Measurements from ENCODE around the gene CASP6. TPM values are rescaled to one million over a fixed set of nuclear protein-coding genes. Genes with fewer than 3 reads are reported as not detected.

The CASP6 gene
- total and polyA plus RNA-seq, 8 donors, result 6.4 to 18.6 (median 10.3) TPM

DNA sequence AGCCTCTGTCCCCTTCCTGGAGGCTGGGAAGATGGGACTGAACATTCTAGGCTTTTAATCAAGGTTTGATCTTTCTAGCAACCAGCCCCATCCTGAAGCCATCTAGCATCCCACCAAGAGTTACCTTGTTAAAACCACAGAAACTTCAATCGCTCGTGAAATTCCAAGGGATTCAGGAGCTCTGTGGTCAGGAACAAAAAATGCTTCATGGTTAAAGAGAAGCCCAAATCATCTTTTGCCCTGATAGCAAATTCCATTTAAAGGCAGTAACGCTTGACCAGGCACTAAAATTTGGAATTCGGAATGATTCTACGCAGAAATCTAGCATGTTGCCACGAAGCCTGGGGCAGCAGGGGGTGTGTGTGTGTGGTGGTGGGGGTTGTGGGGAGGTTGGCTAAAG, 47.8 kb downstream of the CASP6 start:
- WGBS, 2 donors, result 69 to 78% methylated on average over 6 of the region's 6 CpGs
- Histone ChIP-seq H3K27me3 (no peaks in the 10 kb centered on the region), H3K36me3 (no peaks in the 10 kb centered on the region), H3K4me3 (no peak overlapping the region), H3K27ac (no peak overlapping the region), H3K9me3 (no peaks in the 10 kb centered on the region), H3K4me1 (no peaks in the 10 kb centered on the region)
- FAIRE-seq, result no peak
- TF ChIP-seq, protein P1, sequence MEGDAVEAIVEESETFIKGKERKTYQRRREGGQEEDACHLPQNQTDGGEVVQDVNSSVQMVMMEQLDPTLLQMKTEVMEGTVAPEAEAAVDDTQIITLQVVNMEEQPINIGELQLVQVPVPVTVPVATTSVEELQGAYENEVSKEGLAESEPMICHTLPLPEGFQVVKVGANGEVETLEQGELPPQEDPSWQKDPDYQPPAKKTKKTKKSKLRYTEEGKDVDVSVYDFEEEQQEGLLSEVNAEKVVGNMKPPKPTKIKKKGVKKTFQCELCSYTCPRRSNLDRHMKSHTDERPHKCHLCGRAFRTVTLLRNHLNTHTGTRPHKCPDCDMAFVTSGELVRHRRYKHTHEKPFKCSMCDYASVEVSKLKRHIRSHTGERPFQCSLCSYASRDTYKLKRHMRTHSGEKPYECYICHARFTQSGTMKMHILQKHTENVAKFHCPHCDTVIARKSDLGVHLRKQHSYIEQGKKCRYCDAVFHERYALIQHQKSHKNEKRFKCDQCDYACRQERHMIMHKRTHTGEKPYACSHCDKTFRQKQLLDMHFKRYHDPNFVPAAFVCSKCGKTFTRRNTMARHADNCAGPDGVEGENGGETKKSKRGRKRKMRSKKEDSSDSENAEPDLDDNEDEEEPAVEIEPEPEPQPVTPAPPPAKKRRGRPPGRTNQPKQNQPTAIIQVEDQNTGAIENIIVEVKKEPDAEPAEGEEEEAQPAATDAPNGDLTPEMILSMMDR (IDR thresholded peaks at IDR 0.05), result no peak
- intact Hi-C loops (cut with DNase I), result no loop called here
- no peak for DNase-seq
- no peak for ATAC-seq

DNA sequence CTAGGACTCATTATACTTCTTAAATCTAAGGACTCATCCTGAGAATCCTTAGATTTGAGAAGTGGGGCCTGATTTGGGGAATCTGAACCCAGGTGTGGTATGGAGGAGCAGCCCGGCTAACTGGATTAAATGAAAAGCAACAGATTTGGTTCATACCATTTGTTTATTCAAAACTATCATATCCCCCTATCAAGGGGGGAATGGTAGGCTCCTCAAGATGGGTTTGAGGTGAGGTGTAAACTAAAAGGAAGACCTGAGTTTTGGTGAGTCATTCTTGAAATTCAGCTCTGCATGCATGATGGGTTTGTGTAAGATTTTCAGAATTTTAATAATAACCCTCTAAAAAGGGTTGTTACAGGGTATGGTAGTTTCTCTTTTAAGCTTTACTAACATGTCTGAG, 53.4 kb downstream of the CASP6 start:
- no peak overlapping the region for H3K4me3 ChIP-seq
- H3K9me3 ChIP-seq, result no peaks in the 10 kb centered on the region
- FAIRE-seq (no peak), ATAC-seq (no peak), DNase-seq (no peak)
- no peaks in the 10 kb centered on the region for H3K27me3 ChIP-seq
- intact Hi-C loops (cut with DNase I), result no loop called here
- WGBS, 2 donors, result 92 to 94% methylated on average over 1 of the region's 1 CpG
- TF ChIP-seq, protein P1 (IDR thresholded peaks at IDR 0.05), result no peak
- H3K36me3 ChIP-seq, result no peaks in the 10 kb centered on the region
- H3K4me1 ChIP-seq, result no peaks in the 10 kb centered on the region
- no peak overlapping the region for H3K27ac ChIP-seq

DNA sequence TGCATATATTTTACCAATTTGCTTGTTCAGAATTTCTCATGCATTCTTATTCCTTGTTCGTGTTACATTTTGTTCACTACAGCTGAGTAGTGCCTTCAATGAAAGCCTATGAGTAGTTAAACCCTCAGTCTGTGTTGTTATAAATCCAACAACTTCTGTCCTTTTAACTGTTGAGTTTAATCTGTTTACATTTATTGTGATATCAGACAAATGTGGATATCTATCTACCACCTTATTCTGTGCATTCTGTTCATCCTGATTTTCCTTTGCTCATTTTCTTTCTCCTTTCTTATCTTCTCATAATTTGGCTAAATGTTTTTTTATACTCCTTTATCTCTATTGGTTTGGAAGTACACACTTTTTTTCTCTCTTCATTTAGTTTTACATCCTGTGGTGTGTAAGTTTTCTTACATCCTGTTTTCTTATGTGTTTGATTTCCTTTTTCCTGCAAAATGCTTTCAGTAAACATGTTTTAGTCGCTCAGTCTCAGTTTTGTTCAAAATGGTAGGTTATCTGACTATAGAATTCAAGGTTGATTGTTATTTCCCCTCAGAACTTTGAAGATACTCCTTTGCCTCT, 54.2 kb downstream of the CASP6 start:
- H3K4me1 ChIP-seq, result no peaks in the 10 kb centered on the region
- TF ChIP-seq, protein P1 (IDR thresholded peaks at IDR 0.05), result no peak
- no peak overlapping the region for H3K27ac ChIP-seq
- DNase-seq, result no peak
- H3K4me3 ChIP-seq, result no peak overlapping the region
- H3K9me3 ChIP-seq, result no peaks in the 10 kb centered on the region
- no peak for ATAC-seq
- FAIRE-seq, result no peak
- no peaks in the 10 kb centered on the region for H3K36me3 ChIP-seq
- H3K27me3 ChIP-seq, result no peaks in the 10 kb centered on the region
- intact Hi-C loops (cut with DNase I), result no loop called here
- WGBS, 2 donors, result 77 to 79% methylated on average over 2 of the region's 2 CpGs

DNA sequence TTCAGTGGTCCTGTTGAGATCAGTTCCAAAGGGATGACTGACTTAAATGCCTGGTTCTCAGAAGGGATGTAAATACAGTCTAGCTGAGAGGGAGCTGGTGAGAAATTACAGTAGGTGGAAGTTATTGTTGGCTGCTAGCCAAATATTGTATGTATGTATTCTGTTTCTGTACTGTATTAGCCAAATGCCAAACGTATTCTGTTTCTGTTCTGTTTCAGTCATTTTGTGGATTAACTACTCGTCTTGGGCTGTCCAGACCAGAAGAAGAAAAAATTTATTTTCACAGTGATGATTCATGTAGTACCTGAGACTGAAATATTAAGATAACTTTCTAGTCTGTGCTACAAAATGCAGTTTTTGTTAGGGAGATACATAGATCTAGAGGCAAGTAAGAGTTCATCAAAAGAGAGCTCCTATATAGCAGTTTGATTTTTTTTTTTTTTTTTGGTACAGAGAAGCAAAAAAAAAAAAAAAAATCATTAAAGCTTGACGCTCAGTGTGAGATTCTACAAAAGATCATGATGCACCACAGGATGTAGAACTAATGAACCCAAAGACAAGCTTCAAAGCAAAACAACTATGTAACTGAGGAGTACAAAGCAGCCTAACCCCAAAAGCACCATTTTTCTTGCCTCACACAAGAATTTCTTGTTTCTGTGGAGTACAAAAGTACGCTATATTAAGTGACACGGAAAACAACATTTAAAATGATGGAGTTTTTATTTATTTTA, 54.8 kb downstream of the CASP6 start:
- Histone ChIP-seq H3K27me3 (no peaks in the 10 kb centered on the region), H3K4me1 (no peaks in the 10 kb centered on the region), H3K36me3 (no peaks in the 10 kb centered on the region), H3K9me3 (no peaks in the 10 kb centered on the region), H3K27ac (no peak overlapping the region), H3K4me3 (no peak overlapping the region)
- intact Hi-C loops (cut with DNase I), result no loop called here
- 63 to 65% methylated on average over 5 of the region's 5 CpGs for WGBS, 2 donors
- FAIRE-seq, result no peak
- TF ChIP-seq, protein P1 (IDR thresholded peaks at IDR 0.05), result no peak
- no peak for ATAC-seq
- DNase-seq, result no peak

Data from pancreas (tissue), 10 donors.